ENCODE measurements around the gene C6.
A peak's percentile ranks its signal among the peaks of the same experiment; 100 is the strongest.
"Not testable (repeated sequence)": the region's sequence is repeated elsewhere in the genome, so short reads cannot be mapped to it uniquely, and the experiment has no call there.

C6 gene

DNA sequence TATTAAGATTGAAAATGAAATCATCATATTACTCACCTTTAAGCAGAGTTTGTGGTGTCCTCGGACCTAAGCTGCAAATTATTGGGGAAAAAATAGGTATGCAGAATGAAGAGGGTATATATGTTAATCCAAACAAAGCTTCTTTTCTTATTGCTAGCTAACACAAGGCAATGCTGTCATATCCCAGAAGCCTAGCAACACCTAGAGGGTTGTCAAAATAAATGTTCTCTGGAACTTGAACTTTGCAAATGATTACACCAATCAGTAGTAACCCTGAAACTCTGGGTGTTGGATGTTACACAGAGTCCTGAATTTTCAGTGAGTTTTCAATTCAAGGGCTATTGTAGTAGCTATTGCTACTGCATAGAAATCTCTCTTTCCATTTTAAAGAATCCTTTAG lies at the start of gene C6:
C6 (minus strand) TSS at position 193 of the 400 bp plus-strand sequence. CDS start 10,302 bp downstream, outside the sequence.
- DNase-seq (ENCODE audit: low read depth), result no peak

GRCh38 chr5:41256400-41256799 lies 43.1 kb upstream of the C6 start:
- DNase-seq (ENCODE audit: low read depth), result no peak

GRCh38 chr5:41253109-41253508 lies 39.8 kb upstream of the C6 start:
- DNase-seq (ENCODE audit: low read depth), result no peak

DNA sequence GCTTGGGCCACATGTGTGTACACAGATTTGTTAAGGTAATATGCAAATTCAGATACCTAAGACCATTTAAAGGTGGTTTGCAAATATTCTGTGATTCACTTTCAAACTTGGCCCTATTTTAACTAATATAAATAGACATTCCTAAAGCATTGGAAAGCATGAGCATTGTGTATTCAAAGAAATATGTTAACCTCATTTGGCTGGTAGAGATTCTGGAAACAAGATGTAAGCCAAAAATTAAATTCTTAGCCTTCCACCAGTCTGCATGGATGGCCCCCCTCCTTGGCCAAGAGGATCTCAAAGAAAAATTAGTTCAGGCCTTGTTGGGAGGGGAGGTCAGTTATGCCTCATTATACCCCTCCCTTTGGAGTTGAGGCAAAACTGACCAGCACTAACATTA lies 38.7 kb upstream of the C6 start:
- peak; percentile 2 for DNase-seq (ENCODE audit: low read depth)

DNA sequence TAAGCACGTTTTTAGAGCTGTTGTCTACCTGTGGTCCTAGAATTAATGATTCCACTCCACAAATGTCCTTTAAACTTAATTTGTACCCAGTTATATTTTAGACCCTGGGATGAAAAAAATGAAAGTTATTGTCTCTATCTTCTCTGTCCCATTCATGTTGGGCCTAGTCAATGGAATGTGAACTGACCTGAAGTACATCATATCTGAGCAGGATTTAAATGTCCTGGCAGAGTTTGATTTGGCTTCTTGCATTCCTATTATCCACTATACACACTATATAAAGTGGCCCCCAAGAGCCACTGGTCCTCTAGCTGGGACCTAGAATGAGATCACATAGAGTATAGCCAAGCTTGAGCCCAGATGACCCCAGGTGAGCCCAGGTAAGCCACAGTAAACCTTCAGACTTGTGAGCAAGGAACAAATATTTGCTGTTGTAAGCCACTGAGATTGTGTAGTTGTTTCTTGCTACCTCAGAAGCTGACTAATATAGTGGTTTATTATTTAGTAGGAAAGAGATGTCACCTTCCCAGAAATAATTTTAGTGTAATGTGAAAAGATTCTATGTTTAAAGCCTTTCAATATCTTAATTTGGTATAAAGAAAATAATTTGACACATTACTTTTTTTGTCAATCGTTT lies 37.1 kb upstream of the C6 start:
- no peak for DNase-seq (ENCODE audit: low read depth)

- no peak for DNase-seq (ENCODE audit: low read depth)
These were observed 33.8 kb upstream of the C6 start for GRCh38 chr5:41247135-41247534.

DNA sequence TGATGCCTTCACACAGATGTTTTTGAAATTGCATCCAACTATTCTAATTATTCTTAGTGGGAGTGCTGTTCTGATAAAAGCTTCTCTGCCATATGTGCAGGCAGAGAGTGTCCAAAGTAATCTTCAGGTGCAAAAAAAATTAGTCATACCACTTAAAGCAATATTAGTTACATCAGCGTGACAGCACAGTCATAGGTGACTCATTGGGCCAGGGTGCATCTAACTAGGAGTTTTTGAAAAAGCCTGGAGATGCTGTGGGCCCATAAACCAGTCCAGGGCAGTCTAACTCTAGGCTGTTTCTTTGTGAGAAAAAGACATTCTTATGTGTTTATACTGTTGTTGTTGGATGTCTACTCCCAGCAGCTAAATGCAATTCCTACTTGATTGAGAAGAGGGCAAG lies 33.0 kb upstream of the C6 start:
- DNase-seq (ENCODE audit: low read depth), result peak; percentile 44

DNA sequence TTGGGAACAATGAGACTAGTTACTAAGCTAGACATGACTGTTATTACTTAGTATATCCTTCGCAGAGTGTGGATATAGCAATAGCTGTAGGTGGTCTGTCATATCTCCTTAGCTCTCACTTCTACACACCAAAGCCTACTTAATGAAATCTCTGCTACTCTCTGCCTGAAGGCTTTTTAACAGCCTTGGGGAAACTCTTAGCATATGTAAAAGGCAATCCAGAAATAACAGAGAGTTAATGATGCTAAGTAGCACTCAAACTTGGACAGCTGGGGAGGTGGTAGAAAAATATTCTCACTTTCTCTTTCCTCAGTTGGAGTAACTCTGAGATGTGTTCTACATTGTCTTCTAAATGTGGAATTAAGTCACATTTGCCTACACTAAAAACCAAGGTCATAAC lies 30.2 kb upstream of the C6 start:
- DNase-seq (ENCODE audit: low read depth), result no peak

GRCh38 chr5:41240985-41241384 lies 27.7 kb upstream of the C6 start:
- no peak for DNase-seq (ENCODE audit: low read depth)

GRCh38 chr5:41240390-41240789 lies 27.1 kb upstream of the C6 start:
- DNase-seq (ENCODE audit: low read depth), result no peak

GRCh38 chr5:41234475-41234874 lies 21.1 kb upstream of the C6 start:
- no peak for DNase-seq (ENCODE audit: low read depth)

GRCh38 chr5:41232797-41233196 lies 19.5 kb upstream of the C6 start:
- no peak for DNase-seq (ENCODE audit: low read depth)

- DNase-seq (ENCODE audit: low read depth), result not testable (repeated sequence)
These were observed 16.9 kb upstream of the C6 start for GRCh38 chr5:41230276-41230675.

DNA sequence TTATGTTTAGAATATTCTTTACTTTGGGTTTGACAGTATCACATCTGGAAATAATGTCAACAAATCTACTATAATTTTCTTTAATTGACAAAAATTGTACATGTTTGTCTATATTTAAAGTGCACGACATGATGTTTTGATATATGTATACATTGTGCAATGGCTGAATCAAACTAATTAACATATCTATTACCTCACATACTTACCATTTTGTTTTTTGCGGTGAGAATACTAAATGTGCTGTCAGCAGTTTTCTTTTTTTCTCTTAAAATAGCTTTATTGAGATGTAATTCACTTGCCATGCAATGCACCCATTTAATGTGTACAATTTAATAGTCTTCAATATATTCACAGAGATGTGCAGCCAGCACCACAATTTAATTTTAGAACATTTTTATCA lies 10.6 kb upstream of the C6 start:
- DNase-seq (ENCODE audit: low read depth), result no peak

DNA sequence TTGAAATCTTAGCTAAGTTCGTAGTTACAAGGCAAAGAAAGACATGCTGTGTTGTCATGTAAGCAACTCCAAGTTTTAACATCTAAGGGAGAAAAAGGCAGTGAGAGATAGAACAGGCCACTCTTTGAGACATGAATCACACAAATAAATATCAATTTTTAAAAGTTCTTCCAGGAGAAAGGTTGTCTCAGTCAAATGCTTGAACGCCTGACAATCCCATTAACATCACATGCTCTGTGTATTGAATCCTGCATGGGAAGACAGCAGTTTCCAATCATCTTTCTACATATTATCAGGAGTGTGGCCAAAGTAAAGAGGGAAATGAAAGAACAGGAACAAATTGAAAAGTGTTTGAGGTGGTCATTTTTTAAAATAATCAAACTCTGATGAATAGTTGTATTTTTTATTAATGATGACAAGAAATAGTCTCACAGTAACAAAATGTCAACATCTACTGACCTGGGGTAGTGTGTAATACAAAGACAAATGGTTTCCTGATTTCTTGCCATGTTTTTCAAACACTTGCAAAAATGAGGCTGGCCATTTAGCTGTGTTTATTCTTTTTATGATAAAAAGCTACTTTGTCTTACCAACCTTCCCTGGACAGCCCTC lies 6.4 kb upstream of the C6 start:
- peak; percentile 3 for DNase-seq (ENCODE audit: low read depth)

DNA sequence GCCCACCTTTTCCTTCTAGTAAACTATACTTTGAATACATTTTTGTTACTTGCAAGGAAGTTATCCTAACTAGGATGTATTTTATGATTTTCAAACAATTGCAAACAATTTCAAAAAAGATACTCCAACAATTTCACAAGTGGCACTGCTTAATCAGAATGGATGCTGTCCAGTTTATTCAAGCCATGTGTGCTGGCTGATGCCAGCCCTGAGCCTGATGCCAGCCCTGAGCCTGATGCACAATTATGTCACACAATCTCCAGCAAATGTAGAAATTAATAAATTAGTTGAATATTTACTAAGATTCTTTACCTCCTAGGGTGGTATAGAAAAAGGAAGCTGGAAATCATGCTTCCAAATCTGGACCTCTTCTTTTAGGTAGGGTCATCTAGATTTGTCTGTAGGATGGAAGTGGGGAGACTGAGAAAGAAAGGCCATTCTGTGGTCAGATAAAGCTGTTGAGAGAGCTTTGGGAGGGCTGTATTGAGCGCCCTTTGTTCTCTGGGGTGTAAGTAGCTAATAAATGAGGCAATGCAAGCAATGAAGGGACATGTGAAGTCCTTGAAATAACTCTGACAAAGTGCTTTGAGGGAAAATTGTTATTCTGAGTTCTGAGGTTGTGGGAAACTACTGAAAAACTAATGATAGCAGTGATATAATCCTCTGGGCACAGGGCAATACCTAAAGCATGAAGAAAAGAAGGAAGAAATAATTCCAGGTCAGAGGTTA lies 5.8 kb upstream of the C6 start:
- DNase-seq (ENCODE audit: low read depth), result no peak

DNA sequence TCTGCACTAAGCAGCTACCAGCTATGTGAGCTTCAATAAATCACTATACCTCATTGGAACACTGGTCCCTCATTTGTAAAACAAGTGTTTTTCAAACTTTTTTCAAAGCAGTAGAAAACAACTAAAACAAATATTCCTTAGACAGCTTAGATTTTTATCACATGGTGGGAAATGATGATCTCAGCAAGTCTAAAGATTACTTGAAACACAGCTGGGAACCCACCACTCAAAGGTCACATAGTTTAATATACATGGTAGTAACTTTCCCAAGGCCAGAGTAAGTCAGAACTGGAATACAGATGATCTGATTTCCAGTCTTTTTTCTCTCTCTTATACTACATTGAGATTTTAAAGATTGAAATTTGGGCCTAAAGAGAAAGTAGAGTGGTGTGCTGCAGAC lies 850 bp upstream of the C6 start:
- no peak for DNase-seq (ENCODE audit: low read depth)

GRCh38 chr5:41212935-41213334 lies 397 bp downstream of the C6 start:
- no peak for DNase-seq (ENCODE audit: low read depth)

DNA sequence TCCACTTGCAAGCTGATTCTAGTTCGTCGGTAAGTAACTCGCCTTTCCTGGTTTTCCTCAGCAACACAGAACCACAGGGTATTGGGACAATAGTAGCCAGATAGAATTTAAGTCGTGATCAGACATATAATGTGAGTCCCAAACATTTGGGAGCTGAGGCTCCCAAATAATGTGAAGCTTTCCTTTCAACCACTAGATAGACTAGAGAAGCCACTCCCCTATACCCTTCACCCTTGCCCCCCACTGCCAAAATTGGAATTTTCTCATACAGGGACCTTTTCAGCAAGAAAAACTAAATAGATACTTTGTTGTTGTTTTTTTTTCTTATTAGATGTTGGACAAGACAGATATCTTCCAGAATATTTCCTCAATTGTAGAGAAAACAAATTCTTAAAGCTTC lies 1.9 kb downstream of the C6 start:
- no peak for DNase-seq (ENCODE audit: low read depth)

- DNase-seq (ENCODE audit: low read depth), result not testable (repeated sequence)
These were observed 7.9 kb downstream of the C6 start for GRCh38 chr5:41205475-41205874.

DNA sequence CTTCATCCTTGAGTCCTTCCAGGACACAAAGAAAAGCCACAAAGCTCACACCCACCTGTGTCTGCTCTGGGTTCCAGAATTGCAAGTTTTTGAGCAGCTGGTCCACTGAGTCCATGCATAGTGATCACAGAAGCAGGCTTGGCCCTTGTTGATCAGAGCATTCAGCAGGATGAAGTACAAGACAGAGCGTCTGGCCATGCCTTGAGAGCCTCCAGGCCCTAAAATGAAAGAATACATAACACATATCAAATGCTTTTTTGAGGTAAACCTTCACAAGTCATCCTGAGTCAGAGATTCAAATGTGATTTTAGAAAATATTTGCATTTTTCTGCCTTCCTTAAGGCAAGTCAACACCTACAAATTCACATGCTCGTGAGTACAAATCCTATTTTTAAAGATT lies 10.3 kb downstream of the C6 start:
- no peak for DNase-seq (ENCODE audit: low read depth)

- no peak for DNase-seq (ENCODE audit: low read depth)
These were observed 12.1 kb downstream of the C6 start for GRCh38 chr5:41201082-41201772.

DNA sequence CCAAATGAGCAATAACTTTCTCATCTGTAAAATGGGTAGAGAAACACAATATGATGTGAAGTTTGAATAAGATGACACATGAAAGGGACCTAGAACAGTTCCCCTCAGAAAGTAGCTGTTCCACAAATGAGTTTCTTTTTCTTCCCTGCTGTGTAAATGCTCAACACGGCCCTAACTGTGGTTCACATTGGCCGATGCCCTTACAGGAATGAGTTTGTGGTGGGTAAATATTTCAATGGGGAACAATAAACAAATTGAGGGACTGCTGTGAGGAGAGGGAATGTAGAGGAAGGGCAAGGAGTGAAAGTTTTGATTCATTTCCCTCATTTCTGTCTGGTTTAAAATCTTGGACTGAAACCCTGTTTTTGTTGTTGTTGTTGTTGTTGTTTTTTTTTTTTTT lies 12.8 kb downstream of the C6 start:
- no peak for DNase-seq (ENCODE audit: low read depth)

Data from stromal cell of bone marrow (primary cell).